Thoracic aorta (tissue), 2 donors: ENCODE measurements around the gene CACNA1G. TPM values are rescaled to one million over a fixed set of nuclear protein-coding genes. Genes with fewer than 3 reads are reported as not detected.

Experiments
- ATAC-seq: fragments of 150-250 bp; one replicate; pipeline ENCODE4 v1.8.0; 2017; ENCODE audit warnings: low read depth; ENCODE audit not compliant: insufficient number of reproducible peaks, low FRiP score
- DNase-seq: peaks from one replicate; pipeline ENCODE4 v3.0.0-alpha.2; 2020; ENCODE audit warnings: low spot score
- H3K27ac ChIP-seq, 2 donors: fragments of 200-600 bp; sonication (generic); 1 replicate in 1 of 2; 2 replicates in 1 of 2; pipeline ENCODE4 v1.5.1; 2016; ENCODE audit warnings: mild to moderate bottlenecking in 2 of 2, moderate library complexity in 2 of 2
- H3K27me3 ChIP-seq: fragments of 200-600 bp; sonication (generic); replicated peaks from 2 replicates; pipeline ENCODE4 v1.6.0; 2016; ENCODE audit warnings: mild to moderate bottlenecking; ENCODE audit not compliant: insufficient read depth
- H3K36me3 ChIP-seq: fragments of 200-600 bp; sonication (generic); one replicate; pipeline ENCODE4 v1.5.1; 2016
- H3K4me1 ChIP-seq, 2 donors: fragments of 200-600 bp; sonication (generic); 1 replicate in 1 of 2; 2 replicates in 1 of 2; pipeline versions ENCODE4 v1.5.1 to v1.6.0; 2016; ENCODE audit warnings: low read depth in 2 of 2, mild to moderate bottlenecking in 1 of 2; ENCODE audit not compliant: control insufficient read depth in 1 of 2
- H3K4me3 ChIP-seq: fragments of 200-600 bp; sonication (generic); 2 replicates; pipeline ENCODE4 v1.5.1; 2016; ENCODE audit warnings: mild to moderate bottlenecking
- H3K9me3 ChIP-seq: fragments of 200-600 bp; sonication (generic); 2 replicates; pipeline ENCODE4 v1.5.1; 2016
- total RNA-seq, 2 donors: library from RNA; depleted of rRNA; stranded (reverse); fragments of >200 nt; gene quantifications; one replicate each; pipeline versions ENCODE4 v1.1.0 to v1.2.3, GENCODE V29; 2016
- TF ChIP-seq, protein P1 (sequence below): fragments of 200-600 bp; sonication (generic); IDR thresholded peaks from one replicate; pipeline ENCODE4 v1.5.1; 2019; ENCODE audit warnings: antibody characterized with exemption

Gene CACNA1G
- total RNA-seq, 2 donors from 2014 or later = 0.27 to 2.3 TPM

- Histone ChIP-seq H3K9me3 (no peaks in the 10 kb centered on the region), H3K36me3 (no peaks in the 10 kb centered on the region), H3K4me1 (peaks cover 27 to 45% of the 10 kb centered on the region in 2 donors), H3K27me3 (no peaks in the 10 kb centered on the region), H3K4me3 (no peak overlapping the region), H3K27ac (peak overlapping the region; percentile 50 to 67)
- ATAC-seq (peak; percentile 96), DNase-seq (peak; percentile 70)
- TF ChIP-seq, protein P1, sequence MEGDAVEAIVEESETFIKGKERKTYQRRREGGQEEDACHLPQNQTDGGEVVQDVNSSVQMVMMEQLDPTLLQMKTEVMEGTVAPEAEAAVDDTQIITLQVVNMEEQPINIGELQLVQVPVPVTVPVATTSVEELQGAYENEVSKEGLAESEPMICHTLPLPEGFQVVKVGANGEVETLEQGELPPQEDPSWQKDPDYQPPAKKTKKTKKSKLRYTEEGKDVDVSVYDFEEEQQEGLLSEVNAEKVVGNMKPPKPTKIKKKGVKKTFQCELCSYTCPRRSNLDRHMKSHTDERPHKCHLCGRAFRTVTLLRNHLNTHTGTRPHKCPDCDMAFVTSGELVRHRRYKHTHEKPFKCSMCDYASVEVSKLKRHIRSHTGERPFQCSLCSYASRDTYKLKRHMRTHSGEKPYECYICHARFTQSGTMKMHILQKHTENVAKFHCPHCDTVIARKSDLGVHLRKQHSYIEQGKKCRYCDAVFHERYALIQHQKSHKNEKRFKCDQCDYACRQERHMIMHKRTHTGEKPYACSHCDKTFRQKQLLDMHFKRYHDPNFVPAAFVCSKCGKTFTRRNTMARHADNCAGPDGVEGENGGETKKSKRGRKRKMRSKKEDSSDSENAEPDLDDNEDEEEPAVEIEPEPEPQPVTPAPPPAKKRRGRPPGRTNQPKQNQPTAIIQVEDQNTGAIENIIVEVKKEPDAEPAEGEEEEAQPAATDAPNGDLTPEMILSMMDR = no peak
These were observed 101.4 kb downstream of the CACNA1G start for GRCh38 chr17:50661795-50662391.

- Histone ChIP-seq H3K27me3 (no peaks in the 10 kb centered on the region), H3K4me3 (no peak overlapping the region), H3K36me3 (no peaks in the 10 kb centered on the region), H3K4me1 (peaks cover 27 to 45% of the 10 kb centered on the region in 2 donors), H3K9me3 (no peaks in the 10 kb centered on the region), H3K27ac (peak overlapping the region in 1 of 2 donors; percentile 50)
- DNase-seq (no peak), ATAC-seq (no peak)
- TF ChIP-seq, protein P1 = no peak
These were observed 102.2 kb downstream of the CACNA1G start for GRCh38 chr17:50662632-50663225.

GRCh38 chr17:50663812-50664374, 103.4 kb downstream of the CACNA1G start:
- Histone ChIP-seq H3K4me3 (no peak overlapping the region), H3K36me3 (no peaks in the 10 kb centered on the region), H3K27ac (no peak overlapping the region), H3K4me1 (peaks cover 27 to 33% of the 10 kb centered on the region in 2 donors), H3K9me3 (no peaks in the 10 kb centered on the region), H3K27me3 (no peaks in the 10 kb centered on the region)
- TF ChIP-seq, protein P1 = no peak
- ATAC-seq = no peak
- no peak for DNase-seq

DNA sequence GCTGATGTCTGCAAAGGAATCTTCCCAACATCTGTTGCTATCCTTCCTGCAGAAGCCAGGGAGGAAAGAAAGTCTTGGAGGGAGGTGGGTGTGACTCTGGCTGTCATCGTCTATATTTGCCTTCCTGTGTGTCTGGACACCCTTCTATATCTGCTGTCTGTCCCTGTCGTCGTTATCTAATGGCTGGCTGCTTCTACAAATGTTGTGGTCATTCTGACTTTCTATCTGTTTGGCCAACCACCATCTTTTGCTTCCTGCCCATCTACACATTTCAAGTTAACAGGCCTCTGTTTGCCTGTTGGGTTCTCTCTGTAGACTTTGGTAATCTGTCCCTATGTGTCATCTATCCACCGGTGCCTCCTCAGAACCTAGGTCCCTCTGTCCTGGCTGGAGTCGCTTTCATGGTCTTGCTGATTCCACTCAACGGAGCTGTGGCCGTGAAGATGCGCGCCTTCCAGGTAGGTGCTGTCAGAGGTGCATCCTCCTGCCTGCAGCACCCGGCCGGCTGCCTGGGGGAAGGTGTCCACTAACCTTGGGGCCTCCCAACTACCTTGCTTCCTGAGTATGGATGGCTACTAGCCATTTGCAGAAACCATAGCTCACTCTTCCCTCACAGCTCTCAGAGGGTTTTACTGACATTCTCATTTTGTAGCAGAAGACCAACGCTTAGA, 104.4 kb downstream of the CACNA1G start:
- Histone ChIP-seq H3K9me3 (no peaks in the 10 kb centered on the region), H3K4me3 (no peak overlapping the region), H3K27me3 (no peaks in the 10 kb centered on the region), H3K36me3 (no peaks in the 10 kb centered on the region), H3K27ac (no peak overlapping the region), H3K4me1 (peaks cover 18 to 23% of the 10 kb centered on the region in 2 donors)
- TF ChIP-seq, protein P1 = no peak
- DNase-seq (no peak), ATAC-seq (no peak)

DNA sequence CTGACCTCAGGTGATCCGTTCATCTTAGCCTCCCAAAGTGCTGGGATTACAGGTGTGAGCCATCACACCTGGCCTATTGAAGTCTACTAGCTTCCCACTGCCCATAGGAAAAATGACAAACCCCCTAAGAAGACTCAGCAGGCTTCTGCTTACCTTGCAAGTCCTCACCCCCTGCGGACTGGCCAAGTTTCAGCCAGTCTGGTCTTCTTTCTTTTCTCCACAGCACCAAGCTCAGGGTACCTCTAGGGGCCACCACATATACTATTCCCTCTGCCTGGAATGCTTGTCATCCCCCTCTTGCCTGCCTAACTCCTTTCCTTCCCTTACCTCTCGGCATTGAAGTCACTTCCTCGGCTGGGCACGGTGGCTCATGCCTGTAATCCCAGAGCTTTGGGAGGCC, 105.3 kb downstream of the CACNA1G start:
- no peaks in the 10 kb centered on the region for H3K9me3 ChIP-seq
- no peaks in the 10 kb centered on the region for H3K27me3 ChIP-seq
- ATAC-seq (no peak), DNase-seq (no peak)
- no peak overlapping the region for H3K4me3 ChIP-seq
- H3K36me3 ChIP-seq = no peaks in the 10 kb centered on the region
- TF ChIP-seq, protein P1 = no peak
- peaks cover 9 to 14% of the 10 kb centered on the region in 2 donors for H3K4me1 ChIP-seq
- H3K27ac ChIP-seq = no peak overlapping the region
